Fibroblast of mammary gland (primary cell): ENCODE data around the gene PASD1.
A peak's percentile ranks its signal among the peaks of the same experiment; 100 is the strongest.
"Not testable (repeated sequence)": the region's sequence is repeated elsewhere in the genome, so short reads cannot be mapped to it uniquely, and the experiment has no call there.

Source experiments
- DNase-seq: peaks from one replicate; pipeline ENCODE4 v3.0.0-alpha.2; 2010; ENCODE audit warnings: low read depth
- H3K4me3 ChIP-seq: 2 replicates; pipeline ENCODE4 v1.5.1; 2011; ENCODE audit warnings: low read depth, mild to moderate bottlenecking, low read length, moderate library complexity; ENCODE audit not compliant: control insufficient read depth
- TF ChIP-seq, protein P1 (sequence below): conservative IDR thresholded peaks from 2 replicates; pipeline ENCODE4 v1.5.1; 2011; ENCODE audit warnings: low read depth, low read length, inconsistent platforms; ENCODE audit not compliant: control insufficient read depth, insufficient read depth

PASD1 gene

DNA sequence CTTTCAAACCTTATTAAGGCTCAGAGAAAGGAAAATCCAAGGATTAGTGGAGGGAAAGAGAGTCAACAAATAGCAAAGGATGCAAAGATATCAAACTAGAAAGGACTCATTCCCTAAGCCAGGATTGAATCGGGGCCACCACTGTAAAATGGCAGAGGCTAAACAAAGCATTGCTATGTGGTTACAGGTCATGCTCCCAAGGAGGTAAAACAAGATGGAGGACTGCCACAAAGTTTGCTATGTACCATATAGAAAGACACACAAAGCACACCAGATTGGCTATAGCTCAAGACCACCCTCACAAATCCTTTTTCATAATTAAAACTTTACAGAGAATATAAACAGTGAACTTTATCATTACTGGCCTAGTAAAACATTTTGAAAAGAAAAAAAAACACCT, 25.9 kb upstream of the PASD1 start:
- TF ChIP-seq, protein P1, sequence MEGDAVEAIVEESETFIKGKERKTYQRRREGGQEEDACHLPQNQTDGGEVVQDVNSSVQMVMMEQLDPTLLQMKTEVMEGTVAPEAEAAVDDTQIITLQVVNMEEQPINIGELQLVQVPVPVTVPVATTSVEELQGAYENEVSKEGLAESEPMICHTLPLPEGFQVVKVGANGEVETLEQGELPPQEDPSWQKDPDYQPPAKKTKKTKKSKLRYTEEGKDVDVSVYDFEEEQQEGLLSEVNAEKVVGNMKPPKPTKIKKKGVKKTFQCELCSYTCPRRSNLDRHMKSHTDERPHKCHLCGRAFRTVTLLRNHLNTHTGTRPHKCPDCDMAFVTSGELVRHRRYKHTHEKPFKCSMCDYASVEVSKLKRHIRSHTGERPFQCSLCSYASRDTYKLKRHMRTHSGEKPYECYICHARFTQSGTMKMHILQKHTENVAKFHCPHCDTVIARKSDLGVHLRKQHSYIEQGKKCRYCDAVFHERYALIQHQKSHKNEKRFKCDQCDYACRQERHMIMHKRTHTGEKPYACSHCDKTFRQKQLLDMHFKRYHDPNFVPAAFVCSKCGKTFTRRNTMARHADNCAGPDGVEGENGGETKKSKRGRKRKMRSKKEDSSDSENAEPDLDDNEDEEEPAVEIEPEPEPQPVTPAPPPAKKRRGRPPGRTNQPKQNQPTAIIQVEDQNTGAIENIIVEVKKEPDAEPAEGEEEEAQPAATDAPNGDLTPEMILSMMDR = no peak
- no peak for DNase-seq
- no peak overlapping the region for H3K4me3 ChIP-seq

- no peak overlapping the region for H3K4me3 ChIP-seq
- TF ChIP-seq, protein P1 = no peak
- peak; percentile 8 for DNase-seq
These were observed 25.0 kb upstream of the PASD1 start for GRCh38 chrX:151538190-151539122.

- no peak overlapping the region for H3K4me3 ChIP-seq
- TF ChIP-seq, protein P1 = no peak
- peak; percentile 4 for DNase-seq
These were observed 19.8 kb upstream of the PASD1 start for GRCh38 chrX:151543706-151544105.

DNA sequence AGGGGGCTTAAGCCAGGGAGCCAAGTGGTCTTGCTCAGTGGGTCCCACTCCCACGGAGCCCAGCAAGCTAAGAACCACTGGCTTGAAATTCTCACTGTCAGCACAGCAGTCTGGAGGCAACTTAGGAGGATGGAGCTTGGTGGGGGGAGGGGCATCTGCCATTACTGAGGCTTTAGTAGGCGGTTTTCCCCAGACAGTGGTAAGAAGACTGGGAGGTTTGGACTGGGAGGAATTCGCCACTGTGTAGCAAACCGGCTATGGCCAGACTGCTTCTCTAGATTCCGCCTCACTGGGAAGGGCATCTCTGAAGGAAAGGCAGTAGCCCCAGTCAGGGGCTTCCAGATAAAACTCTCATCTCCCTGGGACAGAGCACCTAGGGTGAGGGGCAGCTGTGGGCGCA, 17.2 kb upstream of the PASD1 start:
- not testable (repeated sequence) for H3K4me3 ChIP-seq

GRCh38 chrX:151551176-151551575, 12.3 kb upstream of the PASD1 start:
- not testable (repeated sequence) for DNase-seq, H3K4me3 ChIP-seq

More for the DNA sequence above, 17.2 kb upstream of the PASD1 start:
- not testable (repeated sequence) for DNase-seq

GRCh38 chrX:151552743-151553142, 10.7 kb upstream of the PASD1 start:
- TF ChIP-seq, protein P1 = no peak

GRCh38 chrX:151555301-151555700, 8.2 kb upstream of the PASD1 start:
- not testable (repeated sequence) for DNase-seq, H3K4me3 ChIP-seq

More at GRCh38 chrX:151552743-151553142, 10.7 kb upstream of the PASD1 start:
- H3K4me3 ChIP-seq = no peak overlapping the region
- no peak for DNase-seq

DNA sequence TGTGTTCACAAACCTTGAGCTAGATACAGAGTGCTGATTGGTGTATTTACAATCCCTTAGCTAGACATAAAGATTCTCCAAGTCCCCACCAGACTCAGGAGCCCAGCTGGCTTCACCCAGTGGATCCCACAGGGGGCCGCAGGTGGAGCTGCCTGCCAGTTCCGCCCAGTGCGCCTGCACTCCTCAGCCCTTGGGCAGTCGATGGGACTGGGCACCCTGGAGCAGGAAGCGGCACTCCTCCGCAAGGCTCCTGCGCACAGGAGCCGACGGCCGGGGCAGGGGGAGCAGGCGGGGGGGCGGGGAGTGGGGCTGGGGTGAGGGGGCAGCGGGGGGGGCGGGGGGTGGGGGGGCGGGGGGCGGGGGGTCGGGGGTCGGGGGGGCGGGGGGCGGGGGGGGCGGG, 990 bp upstream of the PASD1 start:
- not testable (repeated sequence) for DNase-seq, H3K4me3 ChIP-seq

DNA sequence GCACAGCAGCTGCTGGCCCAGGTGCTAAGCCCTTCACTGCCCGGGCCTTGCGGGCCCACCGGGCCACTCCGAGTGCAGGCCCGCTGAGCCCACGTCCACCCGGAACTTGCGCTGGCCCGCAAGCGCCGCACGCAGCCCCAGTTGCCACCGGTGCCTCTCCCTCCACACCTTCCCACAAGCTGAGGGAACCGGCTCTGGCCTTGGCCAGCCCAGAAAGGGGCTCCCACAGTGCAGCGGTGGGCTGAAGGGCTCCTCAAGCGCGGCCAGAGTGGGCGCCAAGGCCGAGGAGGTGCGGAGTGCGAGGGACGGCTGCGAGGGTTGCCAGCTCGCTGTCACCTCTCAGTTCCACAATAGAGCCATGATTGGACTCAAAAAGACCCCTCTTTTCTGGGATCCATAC, 472 bp upstream of the PASD1 start:
- DNase-seq, H3K4me3 ChIP-seq: not testable (repeated sequence)
